Heart right ventricle (tissue), 16 donors: ENCODE data around the gene RPRD1A. TPM values are rescaled to one million over a fixed set of nuclear protein-coding genes. Genes with fewer than 3 reads are reported as not detected.
"Not testable (repeated sequence)": the region's sequence is repeated elsewhere in the genome, so short reads cannot be mapped to it uniquely, and the experiment has no call there.

Experiments
- ATAC-seq, 8 donors: fragments of 200-7000 bp; cut with Tn5 transposase; one replicate each; pipeline ENCODE4 v1.9.1; 2020; ENCODE audit warnings: mild to moderate bottlenecking in 8 of 8, moderate library complexity in 8 of 8, moderate number of reproducible peaks in 1 of 8
- DNase-seq, 2 donors: peaks; one replicate each; pipeline ENCODE4 v3.0.0-alpha.2; 2020
- H3K27ac ChIP-seq, 10 donors: fragments of 200-600 bp; sonication (generic) in 2 of 10; one replicate each; pipeline versions ENCODE4 v1.5.0 to v1.8.0; 2020 to 2022; ENCODE audit warnings: mild to moderate bottlenecking in 3 of 10
- H3K27me3 ChIP-seq, 7 donors: fragments of 200-600 bp; one replicate each; pipeline ENCODE4 v1.8.0; 2021 to 2022; ENCODE audit warnings: mild to moderate bottlenecking in 2 of 7
- H3K36me3 ChIP-seq, 9 donors: fragments of 200-600 bp; sonication (generic) in 1 of 9; one replicate each; pipeline versions ENCODE4 v1.5.0 to v1.8.0; 2020 to 2022; ENCODE audit warnings: mild to moderate bottlenecking in 2 of 9
- H3K4me1 ChIP-seq, 9 donors: fragments of 200-600 bp; sonication (generic) in 1 of 9; one replicate each; pipeline versions ENCODE4 v1.5.0 to v1.8.0; 2020 to 2022; ENCODE audit warnings: mild to moderate bottlenecking in 4 of 9
- H3K4me3 ChIP-seq, 10 donors: fragments of 200-600 bp; sonication (generic) in 2 of 10; one replicate each; pipeline versions ENCODE4 v1.5.0 to v1.8.0; 2020 to 2022; ENCODE audit warnings: mild to moderate bottlenecking in 7 of 10, moderate library complexity in 2 of 10
- H3K9me3 ChIP-seq, 11 donors: fragments of 200-600 bp in 10 of 11; sonication (generic) in 2 of 11; one replicate each; pipeline versions ENCODE4 v1.5.0 to v1.8.0; 2013 to 2022; ENCODE audit warnings: mild to moderate bottlenecking in 2 of 11, control low read depth in 1 of 11, moderate library complexity in 1 of 11
- CTCF ChIP-seq, 9 donors: fragments of 200-600 bp; sonication (generic) in 2 of 9; IDR thresholded peaks; one replicate each; pipeline versions ENCODE4 v1.5.0 to v1.8.0; 2021 to 2022; ENCODE audit warnings: antibody characterized with exemption in 9 of 9, mild to moderate bottlenecking in 5 of 9, moderate library complexity in 1 of 9
- WGBS, 2 donors: extraction: QIAGEN DNeasy Blood & Tissue Kit; methylation state at CpG; one replicate each; pipeline ENCODE4 v1.1.7; 2013; ENCODE audit warnings: inconsistent platforms in 1 of 2; 5-methylcytosine and 5-hydroxymethylcytosine counted together
- intact Hi-C, 10 donors: fragments of 100-400 bp; cut with DNase I; formaldehyde crosslinking; loops; one replicate each; pipeline versions ENCODE4 v1.11.1 to v1.14.2; 2022
- polyA plus RNA-seq, 2 donors: library from polyadenylated mRNA; stranded (reverse); fragments of 200-250 nt; gene quantifications; one replicate each; pipeline ENCODE4 v1.2.3, GENCODE V29; 2013
- total RNA-seq, 10 donors: library from RNA; stranded (reverse); fragmentation: NEBNext Ultra II Directional in 3 of 10; extraction: Animal tissue kit (Norgen Biotek cat#: 25700) in 3 of 10; gene quantifications; one replicate each; pipeline versions ENCODE4 v1.2.1 to v1.2.4, GENCODE V29; 2021 to 2023
- donor health status: Arrhythmogenic right ventricular cardiomyopathy.
- donor health status: ischemic (EF 13 %, LVEDD 7.1; RV severe dilation, severe dysfunction).
- donor health status: healthy with polysubstance abuse.
- donor health status: DM: no; HTN: yes; CAD: no.
- donor health status: DM: no; HTN: no; CAD: no.
- donor health status: ischemic (EF 25% LVEDD 6.9; RV normal size, moderate dysfunction).
- donor health status: ischemic (EF 25% LVEDD 5.7; RV mildly dilated, moderate dysfunction).
- donor health status: healthy.
- donor health status: DM: yes; HTN: yes; CAD: no.
- donor health status: Ischemic cardiomyopathy.
- donor health status: ischemic (EF 35%, LVEDD 5.7; RV mildly dilated, moderate dysfunction).
- donor health status: nonischemic (EF 11% LVEDD 7.7; RV severe dilation, severe dysfunction).
- donor health status: DM: yes; HTN: yes; CAD: no.
- donor health status: PGD.
- donor health status: ischemic (EF 29% LVEDD 5.4; RV normal size, mild dysfunction).
- donor health status: nonischemic (EF 23%, LVEDD 6.1; RV moderate dilation, normal function).

Gene RPRD1A
- total and polyA plus RNA-seq, 12 donors, result 21.4 to 51.3 (median 47.2) TPM

- no peak for TF ChIP-seq CTCF (IDR thresholded peaks at IDR 0.05)
- no peak for DNase-seq
- Histone ChIP-seq H3K9me3 (peaks cover 0 to 5% (median 0%) of the 10 kb centered on the region in 11 donors), H3K36me3 (no peaks in the 10 kb centered on the region), H3K27me3 (peaks cover 0 to 5% (median 0%) of the 10 kb centered on the region in 7 donors), H3K27ac (no peak overlapping the region), H3K4me1 (no peaks in the 10 kb centered on the region), H3K4me3 (no peak overlapping the region)
- ATAC-seq, result no peak
- intact Hi-C loops, result loop anchor here in 7 of 10 donors (2.0 to 10.0 kb wide), 5 partner anchors 75 to 478 kb away; no protein-coding TSS in a partner anchor
These were observed 29.6 kb upstream of the RPRD1A start for GRCh38 chr18:36096955-36097354.

GRCh38 chr18:36095936-36096519 is 28.7 kb upstream of the RPRD1A start:
- intact Hi-C loops, result loop anchor here in 8 of 10 donors (2.0 to 10.0 kb wide), 5 partner anchors 74 to 479 kb away; no protein-coding TSS in a partner anchor
- H3K27ac ChIP-seq, result no peak overlapping the region
- H3K27me3 ChIP-seq, result peaks cover 0 to 5% (median 0%) of the 10 kb centered on the region in 7 donors
- H3K9me3 ChIP-seq, result no peaks in the 10 kb centered on the region
- no peak overlapping the region for H3K4me3 ChIP-seq
- WGBS, 2 donors, result 13 to 28% methylated on average over 1 of the region's 1 CpG
- no peaks in the 10 kb centered on the region for H3K36me3 ChIP-seq
- peak; percentile 29 to 72 (median 59) for TF ChIP-seq CTCF (IDR thresholded peaks at IDR 0.05)
- H3K4me1 ChIP-seq, result no peaks in the 10 kb centered on the region
- ATAC-seq, result peak in 1 of 8 donors; percentile 29
- no peak for DNase-seq

- intact Hi-C loops, result loop anchor here in 4 of 10 donors (2.0 to 10.0 kb wide), 4 partner anchors 80 to 480 kb away; no protein-coding TSS in a partner anchor
- no peaks in the 10 kb centered on the region for H3K36me3 ChIP-seq
- no peaks in the 10 kb centered on the region for H3K9me3 ChIP-seq
- ATAC-seq, result no peak
- H3K27ac ChIP-seq, result no peak overlapping the region
- no peaks in the 10 kb centered on the region for H3K4me1 ChIP-seq
- H3K4me3 ChIP-seq, result no peak overlapping the region
- H3K27me3 ChIP-seq, result peaks cover 0 to 5% (median 0%) of the 10 kb centered on the region in 7 donors
- 59 to 64% methylated on average over 3 of the region's 3 CpGs for WGBS, 2 donors
- no peak for DNase-seq
- TF ChIP-seq CTCF (IDR thresholded peaks at IDR 0.05), result no peak
These were observed 27.1 kb upstream of the RPRD1A start for GRCh38 chr18:36094431-36094830.

GRCh38 chr18:36092116-36092515 is 24.8 kb upstream of the RPRD1A start:
- H3K4me3 ChIP-seq, H3K27ac ChIP-seq, DNase-seq, H3K4me1 ChIP-seq, H3K27me3 ChIP-seq, H3K36me3 ChIP-seq, H3K9me3 ChIP-seq, ATAC-seq: not testable (repeated sequence)
- 69 to 87% methylated on average over 5 of the region's 5 CpGs for WGBS, 2 donors
- intact Hi-C loops, result loop anchor here in 3 of 10 donors (5.0 to 10.0 kb wide), 3 partner anchors 77 to 483 kb away; no protein-coding TSS in a partner anchor

GRCh38 chr18:36089001-36089400 is 21.6 kb upstream of the RPRD1A start:
- WGBS, 2 donors, result 79 to 88% methylated on average over 6 of the region's 6 CpGs
- Histone ChIP-seq H3K4me1 (no peaks in the 10 kb centered on the region), H3K9me3 (peaks cover 0 to 9% (median 0%) of the 10 kb centered on the region in 11 donors), H3K27ac (no peak overlapping the region), H3K36me3 (no peaks in the 10 kb centered on the region), H3K27me3 (no peaks in the 10 kb centered on the region), H3K4me3 (no peak overlapping the region)
- intact Hi-C loops, result no loop called here
- DNase-seq, result no peak
- TF ChIP-seq CTCF (IDR thresholded peaks at IDR 0.05), result no peak
- no peak for ATAC-seq
